AG10803 (cell line): ENCODE measurements around the gene VEZF1.

Experiments used
- DNase-seq: peaks from one replicate; pipeline ENCODE4 v3.0.0; 2010; ENCODE audit warnings: low read depth
- H3K4me3 ChIP-seq: 2 replicates; pipeline ENCODE4 v1.5.1; 2011; ENCODE audit warnings: mild to moderate bottlenecking, low read length, control low read depth
- TF ChIP-seq, protein P1 (sequence below): conservative IDR thresholded peaks from 2 replicates; pipeline ENCODE4 v1.5.1; 2011; ENCODE audit warnings: mild to moderate bottlenecking, low read length, control low read depth, inconsistent platforms

The VEZF1 gene, protein sequence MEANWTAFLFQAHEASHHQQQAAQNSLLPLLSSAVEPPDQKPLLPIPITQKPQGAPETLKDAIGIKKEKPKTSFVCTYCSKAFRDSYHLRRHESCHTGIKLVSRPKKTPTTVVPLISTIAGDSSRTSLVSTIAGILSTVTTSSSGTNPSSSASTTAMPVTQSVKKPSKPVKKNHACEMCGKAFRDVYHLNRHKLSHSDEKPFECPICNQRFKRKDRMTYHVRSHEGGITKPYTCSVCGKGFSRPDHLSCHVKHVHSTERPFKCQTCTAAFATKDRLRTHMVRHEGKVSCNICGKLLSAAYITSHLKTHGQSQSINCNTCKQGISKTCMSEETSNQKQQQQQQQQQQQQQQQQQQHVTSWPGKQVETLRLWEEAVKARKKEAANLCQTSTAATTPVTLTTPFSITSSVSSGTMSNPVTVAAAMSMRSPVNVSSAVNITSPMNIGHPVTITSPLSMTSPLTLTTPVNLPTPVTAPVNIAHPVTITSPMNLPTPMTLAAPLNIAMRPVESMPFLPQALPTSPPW

DNA sequence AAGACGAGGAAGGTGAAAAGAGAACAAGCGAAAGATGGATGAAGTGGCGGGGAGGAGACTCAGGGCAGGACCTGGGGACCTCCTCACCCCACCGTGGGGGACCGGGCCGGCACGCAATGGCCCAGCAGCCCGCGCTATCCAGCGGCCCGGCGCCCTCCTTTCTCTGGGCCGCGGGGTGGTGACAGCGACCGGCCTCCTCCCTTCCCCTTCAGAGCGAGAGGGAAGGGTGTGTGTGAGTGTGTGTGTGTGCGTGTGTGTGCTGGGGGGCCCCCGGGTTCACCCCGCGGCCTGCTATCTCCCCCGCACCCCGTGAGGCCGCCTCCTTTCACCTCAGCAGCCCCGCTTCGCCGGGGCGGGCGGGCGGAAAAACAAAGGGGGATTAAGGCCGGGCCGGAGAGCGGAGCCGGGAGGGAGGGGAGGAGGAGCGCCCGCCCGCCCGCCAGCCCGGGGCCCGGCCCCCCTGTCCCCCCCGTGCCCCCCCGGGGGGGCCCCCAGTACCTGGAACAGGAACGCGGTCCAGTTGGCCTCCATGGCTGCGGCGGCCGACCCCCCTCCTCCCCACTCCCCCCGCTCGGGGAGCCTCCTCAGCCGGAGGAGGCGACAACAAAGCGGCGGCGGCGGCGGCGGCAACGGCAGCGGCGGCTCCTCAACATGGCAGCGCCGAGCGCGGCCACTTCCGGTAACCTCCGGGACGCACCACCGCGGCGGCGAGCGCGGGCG, at the start of gene VEZF1:
VEZF1 (minus strand) TSS at position 674 of the 720 bp plus-strand sequence; CDS start at position 531, 143 bp downstream.
- TF ChIP-seq, protein P1, sequence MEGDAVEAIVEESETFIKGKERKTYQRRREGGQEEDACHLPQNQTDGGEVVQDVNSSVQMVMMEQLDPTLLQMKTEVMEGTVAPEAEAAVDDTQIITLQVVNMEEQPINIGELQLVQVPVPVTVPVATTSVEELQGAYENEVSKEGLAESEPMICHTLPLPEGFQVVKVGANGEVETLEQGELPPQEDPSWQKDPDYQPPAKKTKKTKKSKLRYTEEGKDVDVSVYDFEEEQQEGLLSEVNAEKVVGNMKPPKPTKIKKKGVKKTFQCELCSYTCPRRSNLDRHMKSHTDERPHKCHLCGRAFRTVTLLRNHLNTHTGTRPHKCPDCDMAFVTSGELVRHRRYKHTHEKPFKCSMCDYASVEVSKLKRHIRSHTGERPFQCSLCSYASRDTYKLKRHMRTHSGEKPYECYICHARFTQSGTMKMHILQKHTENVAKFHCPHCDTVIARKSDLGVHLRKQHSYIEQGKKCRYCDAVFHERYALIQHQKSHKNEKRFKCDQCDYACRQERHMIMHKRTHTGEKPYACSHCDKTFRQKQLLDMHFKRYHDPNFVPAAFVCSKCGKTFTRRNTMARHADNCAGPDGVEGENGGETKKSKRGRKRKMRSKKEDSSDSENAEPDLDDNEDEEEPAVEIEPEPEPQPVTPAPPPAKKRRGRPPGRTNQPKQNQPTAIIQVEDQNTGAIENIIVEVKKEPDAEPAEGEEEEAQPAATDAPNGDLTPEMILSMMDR: no peak
- peak within 1 kb of the TSS; percentile 72 for H3K4me3 ChIP-seq
- DNase-seq: peak; percentile 69

DNA sequence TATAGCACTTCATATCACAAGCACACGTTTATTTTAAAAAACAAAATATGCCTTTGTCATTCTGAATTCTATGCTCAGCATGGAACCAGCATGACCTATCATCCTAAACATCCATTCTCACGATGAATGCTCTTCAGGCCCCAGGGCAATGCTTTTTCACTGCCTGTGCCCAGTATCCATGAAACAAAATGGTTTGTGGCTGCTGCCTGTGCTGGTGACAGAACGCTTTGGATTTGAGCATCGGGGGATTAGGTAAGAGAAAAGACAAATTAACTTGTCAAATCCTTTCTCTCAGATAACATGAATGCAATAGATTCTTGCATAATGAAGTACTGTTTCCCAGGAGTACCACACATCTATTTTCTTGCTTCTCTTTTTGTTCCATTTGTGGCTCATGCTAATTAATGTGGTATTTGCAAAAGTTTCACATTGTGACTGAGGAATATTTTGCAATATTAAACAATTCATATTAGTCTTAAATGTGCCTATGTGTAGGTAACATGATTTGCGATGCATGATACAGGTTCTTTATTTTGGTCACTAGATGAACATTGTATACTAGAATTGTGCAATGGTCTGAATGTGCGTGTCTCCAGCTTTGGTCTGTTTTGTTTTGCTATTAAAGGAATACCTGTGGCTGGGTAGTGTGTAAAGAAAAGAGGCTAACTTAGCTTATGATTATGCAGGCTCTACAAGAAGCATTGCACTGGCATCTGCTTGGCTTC, 44.8 kb upstream of the VEZF1 start:
- no peak overlapping the region for H3K4me3 ChIP-seq
- no peak for DNase-seq
- TF ChIP-seq, protein P1: no peak

DNA sequence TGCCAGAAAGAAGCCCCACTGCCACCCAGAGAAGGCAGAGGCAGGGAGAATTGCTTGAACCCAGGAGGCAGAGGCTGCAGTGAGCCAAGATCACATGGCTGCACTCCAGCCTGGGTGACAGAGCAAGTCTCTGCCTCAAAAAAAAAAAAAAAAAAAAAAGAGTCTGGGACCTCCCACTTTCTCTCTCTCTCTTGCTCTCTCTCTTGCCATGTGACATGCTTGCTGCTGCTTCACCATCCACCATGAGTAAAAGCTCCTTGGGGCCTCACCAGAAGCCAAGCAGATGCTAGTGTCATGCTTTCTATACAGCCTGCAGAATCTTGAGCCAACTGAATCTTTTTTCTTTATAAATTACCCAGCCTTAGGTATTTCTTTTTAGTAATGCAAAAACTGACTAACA, 40.5 kb upstream of the VEZF1 start:
- TF ChIP-seq, protein P1: no peak
- DNase-seq: no peak
- no peak overlapping the region for H3K4me3 ChIP-seq

DNA sequence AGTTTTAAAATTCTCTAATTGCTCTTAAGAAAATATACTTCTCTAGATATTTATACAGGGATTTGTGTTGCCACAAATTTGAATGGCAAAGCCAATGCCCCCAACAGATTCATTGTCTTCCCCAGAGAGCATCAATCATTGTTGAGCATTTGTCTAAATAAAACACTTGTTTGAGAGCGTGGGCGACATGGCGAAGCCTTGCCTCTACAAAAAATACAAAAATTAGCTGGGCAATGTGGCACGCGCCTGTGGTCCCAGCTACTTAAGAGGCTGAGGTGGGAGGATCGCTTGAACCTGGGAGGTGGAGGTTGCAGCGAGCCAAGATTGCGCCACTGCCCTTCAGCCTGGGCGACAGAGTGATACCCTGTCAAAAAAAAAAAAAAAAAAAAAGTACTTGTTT, 32.3 kb upstream of the VEZF1 start:
- no peak for DNase-seq
- H3K4me3 ChIP-seq: no peak overlapping the region
- TF ChIP-seq, protein P1: no peak

DNA sequence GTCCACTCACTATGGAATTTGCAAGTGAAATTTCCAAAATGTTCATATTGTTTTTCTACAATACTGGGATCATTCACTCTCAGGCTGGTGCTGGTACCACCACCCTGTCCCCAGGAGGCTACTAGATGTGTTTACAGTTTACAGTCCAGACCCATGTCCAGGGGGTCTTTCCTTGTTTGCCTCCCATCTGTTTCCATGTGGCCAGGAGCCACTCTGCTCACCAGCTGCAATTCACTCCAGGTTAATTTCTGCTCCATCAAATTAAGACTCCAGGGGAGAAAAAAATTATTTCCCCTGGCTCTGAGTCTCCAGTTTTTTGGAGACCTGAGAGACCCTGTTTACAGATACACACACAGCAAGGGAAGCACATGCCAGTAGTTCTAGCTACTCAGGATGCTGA, 31.5 kb upstream of the VEZF1 start:
- TF ChIP-seq, protein P1: no peak
- no peak for DNase-seq
- no peak overlapping the region for H3K4me3 ChIP-seq

DNA sequence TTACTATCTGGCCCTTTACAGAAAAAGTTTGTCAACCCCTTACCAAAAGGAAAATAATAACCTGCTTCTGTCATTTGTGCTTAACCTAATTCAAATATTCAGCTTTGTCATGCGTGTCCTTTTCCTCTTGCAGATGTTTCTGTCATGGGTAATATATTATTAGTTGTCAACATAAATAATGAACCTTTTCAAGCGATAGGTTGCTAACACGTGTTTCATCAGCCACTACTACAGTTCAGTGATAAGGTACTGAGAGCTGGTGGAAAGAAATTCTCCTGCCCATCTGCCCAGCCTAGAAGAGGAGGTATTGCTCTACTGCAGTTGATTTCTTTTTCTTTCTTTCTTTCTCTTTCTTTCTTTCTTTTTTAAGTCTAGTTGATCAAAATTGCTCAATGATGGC, 31.0 kb upstream of the VEZF1 start:
- DNase-seq: no peak
- no peak overlapping the region for H3K4me3 ChIP-seq
- TF ChIP-seq, protein P1: no peak
